ENCODE results near the gene GNG8. TPM values are rescaled to one million over a fixed set of nuclear protein-coding genes. Genes with fewer than 3 reads are reported as not detected.

GNG8 gene
- total and polyA plus RNA-seq, 9 of the 15 experiments (the other 6 are each of a cell fraction or from before 2014, with no cell fraction given) = 1.3 TPM; not detected in 8

- no peak for TF ChIP-seq CUX1 (CRISPR knock-in tag; IDR thresholded peaks at IDR 0.05)
- no peak for TF ChIP-seq PCBP1 (IDR thresholded peaks at IDR 0.05; ENCODE audit: low read depth, low read length, poor library complexity, severe bottlenecking)
- TF ChIP-seq ARID1B (IDR thresholded peaks at IDR 0.05) = 0 out of 2 replicates have a peak, but pooled peaks have one; percentile 7
- no peak for TF ChIP-seq MXI1 (IDR thresholded peaks at IDR 0.05; ENCODE audit: low read depth, low read length)
- TF ChIP-seq SMC3 (conservative IDR thresholded peaks at IDR 0.05; ENCODE audit: insufficient read depth, low read depth, low read length) = no peak
- no peak for TF ChIP-seq GATA2 (CRISPR knock-in tag; IDR thresholded peaks at IDR 0.05)
- no peak for TF ChIP-seq MGA (IDR thresholded peaks at IDR 0.05)
- no peak for TF ChIP-seq ZNF639 (CRISPR knock-in tag; conservative IDR thresholded peaks at IDR 0.05 in 1 of 2, IDR thresholded peaks at IDR 0.05 in 1 of 2)
Measured at GRCh38 chr19:46633130-46633529, 2.9 kb downstream of the GNG8 start (continued).

All from K562 (cell line).